ENCODE results near the gene ZBTB7C. TPM values are rescaled to one million over a fixed set of nuclear protein-coding genes. Genes with fewer than 3 reads are reported as not detected.

ZBTB7C gene
- polyA plus RNA-seq, 12 donors: 2.5 to 12.5 (median 4.2) TPM; not detected in 1

GRCh38 chr18:48039769-48040215 lies 369.4 kb downstream of the ZBTB7C start:
- no peak for DNase-seq

- DNase-seq: no peak
Observed at GRCh38 chr18:48038636-48039035, 370.5 kb downstream of the ZBTB7C start.

GRCh38 chr18:48037481-48038271 lies 371.5 kb downstream of the ZBTB7C start:
- no peak for DNase-seq

GRCh38 chr18:48036641-48037421 lies 372.4 kb downstream of the ZBTB7C start:
- DNase-seq: no peak

- DNase-seq: no peak
Observed at GRCh38 chr18:48036226-48036625, 373.0 kb downstream of the ZBTB7C start.

GRCh38 chr18:48035556-48035860 lies 373.7 kb downstream of the ZBTB7C start:
- DNase-seq: no peak

GRCh38 chr18:48034651-48035555 lies 374.3 kb downstream of the ZBTB7C start:
- DNase-seq: no peak

- peak; percentile 62 for DNase-seq
Observed at GRCh38 chr18:48033790-48034650, 375.2 kb downstream of the ZBTB7C start.

GRCh38 chr18:48032876-48033789 lies 376.1 kb downstream of the ZBTB7C start:
- DNase-seq: no peak

GRCh38 chr18:48031641-48032040 lies 377.5 kb downstream of the ZBTB7C start:
- DNase-seq: no peak

GRCh38 chr18:48030616-48031480 lies 378.3 kb downstream of the ZBTB7C start:
- peak; percentile 75 for DNase-seq

GRCh38 chr18:48029296-48029986 lies 379.7 kb downstream of the ZBTB7C start:
- no peak for DNase-seq

- no peak for DNase-seq
Observed at GRCh38 chr18:48028696-48029095, 380.5 kb downstream of the ZBTB7C start.

GRCh38 chr18:48028081-48028480 lies 381.1 kb downstream of the ZBTB7C start:
- DNase-seq: no peak

GRCh38 chr18:48027401-48027963 lies 381.7 kb downstream of the ZBTB7C start:
- no peak for DNase-seq

GRCh38 chr18:48026216-48026615 lies 383.0 kb downstream of the ZBTB7C start:
- DNase-seq: no peak

GRCh38 chr18:48024881-48025660 lies 384.1 kb downstream of the ZBTB7C start:
- no peak for DNase-seq

Measured in muscle of arm (tissue), 12 donors.